Coronary artery (tissue), 2 donors: ENCODE results near the gene CATSPERZ.
"Not testable (repeated sequence)": the region's sequence is repeated elsewhere in the genome, so short reads cannot be mapped to it uniquely, and the experiment has no call there.

ENCODE experiments used
- DNase-seq: peaks from one replicate; pipeline ENCODE4 v3.0.0-alpha.2; 2017; ENCODE audit warnings: low spot score
- H3K27ac ChIP-seq, 2 donors: fragments of 200-600 bp; sonication (generic); one replicate each; pipeline ENCODE4 v1.5.1; 2016 to 2019
- H3K4me3 ChIP-seq: fragments of 200-600 bp; sonication (generic); 2 replicates; pipeline ENCODE4 v1.5.1; 2016; ENCODE audit warnings: mild to moderate bottlenecking, moderate library complexity
- TF ChIP-seq, protein P1 (sequence below): fragments of 200-600 bp; sonication (generic); IDR thresholded peaks from one replicate; pipeline ENCODE4 v1.5.1; 2019; ENCODE audit warnings: antibody characterized with exemption

Gene CATSPERZ

DNA sequence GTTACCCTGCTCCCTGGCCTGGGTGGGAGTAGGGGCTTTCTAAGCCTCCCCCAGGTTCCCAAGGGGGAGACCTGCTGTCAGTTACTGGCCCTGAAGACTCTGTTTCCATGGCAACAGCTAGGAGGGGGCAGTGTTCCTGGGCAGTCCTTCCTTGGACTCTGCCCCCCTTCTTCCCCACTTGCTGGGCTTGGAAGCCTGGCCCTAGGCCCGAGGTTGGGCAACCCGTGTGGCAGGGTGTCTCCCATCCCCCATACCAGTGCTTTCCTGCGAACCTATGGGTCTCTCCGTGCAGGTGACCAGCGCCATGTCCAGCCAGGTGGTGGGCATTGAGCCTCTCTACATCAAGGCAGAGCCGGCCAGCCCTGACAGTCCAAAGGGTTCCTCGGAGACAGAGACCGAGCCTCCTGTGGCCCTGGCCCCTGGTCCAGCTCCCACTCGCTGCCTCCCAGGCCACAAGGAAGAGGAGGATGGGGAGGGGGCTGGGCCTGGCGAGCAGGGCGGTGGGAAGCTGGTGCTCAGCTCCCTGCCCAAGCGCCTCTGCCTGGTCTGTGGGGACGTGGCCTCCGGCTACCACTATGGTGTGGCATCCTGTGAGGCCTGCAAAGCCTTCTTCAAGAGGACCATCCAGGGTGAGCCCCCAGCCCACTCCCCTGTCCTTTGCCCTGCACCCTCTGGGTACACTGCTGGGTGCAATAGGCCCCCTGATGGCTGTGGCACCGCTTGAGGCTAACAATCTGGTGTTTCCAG, 6.9 kb downstream of the CATSPERZ start:
- H3K27ac ChIP-seq, result peak overlapping the region in 1 of 2 donors; percentile 97
- DNase-seq, result no peak
- peak overlapping the region; percentile 99 for H3K4me3 ChIP-seq
- TF ChIP-seq, protein P1, sequence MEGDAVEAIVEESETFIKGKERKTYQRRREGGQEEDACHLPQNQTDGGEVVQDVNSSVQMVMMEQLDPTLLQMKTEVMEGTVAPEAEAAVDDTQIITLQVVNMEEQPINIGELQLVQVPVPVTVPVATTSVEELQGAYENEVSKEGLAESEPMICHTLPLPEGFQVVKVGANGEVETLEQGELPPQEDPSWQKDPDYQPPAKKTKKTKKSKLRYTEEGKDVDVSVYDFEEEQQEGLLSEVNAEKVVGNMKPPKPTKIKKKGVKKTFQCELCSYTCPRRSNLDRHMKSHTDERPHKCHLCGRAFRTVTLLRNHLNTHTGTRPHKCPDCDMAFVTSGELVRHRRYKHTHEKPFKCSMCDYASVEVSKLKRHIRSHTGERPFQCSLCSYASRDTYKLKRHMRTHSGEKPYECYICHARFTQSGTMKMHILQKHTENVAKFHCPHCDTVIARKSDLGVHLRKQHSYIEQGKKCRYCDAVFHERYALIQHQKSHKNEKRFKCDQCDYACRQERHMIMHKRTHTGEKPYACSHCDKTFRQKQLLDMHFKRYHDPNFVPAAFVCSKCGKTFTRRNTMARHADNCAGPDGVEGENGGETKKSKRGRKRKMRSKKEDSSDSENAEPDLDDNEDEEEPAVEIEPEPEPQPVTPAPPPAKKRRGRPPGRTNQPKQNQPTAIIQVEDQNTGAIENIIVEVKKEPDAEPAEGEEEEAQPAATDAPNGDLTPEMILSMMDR, result no peak

DNA sequence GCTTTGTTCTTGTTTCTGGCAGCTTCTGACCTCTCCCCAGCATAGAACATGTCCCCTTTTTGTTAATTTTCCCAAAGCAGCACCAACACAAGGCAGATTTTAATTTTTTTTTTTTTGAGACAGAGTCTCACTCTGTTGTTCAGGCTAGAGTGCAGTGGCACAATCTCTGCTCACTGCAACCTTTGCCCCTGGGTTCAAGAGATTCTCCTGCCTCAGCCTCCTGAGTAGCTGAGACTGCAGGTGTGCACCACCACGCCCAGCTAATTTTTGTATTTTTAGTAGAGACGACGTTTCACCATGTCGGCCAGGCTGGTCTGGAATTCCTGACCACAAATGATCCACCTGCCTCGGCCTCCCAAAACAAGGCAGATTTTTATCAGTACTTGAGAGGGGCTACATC, 7.6 kb downstream of the CATSPERZ start:
- H3K4me3 ChIP-seq, DNase-seq, H3K27ac ChIP-seq: not testable (repeated sequence)

DNA sequence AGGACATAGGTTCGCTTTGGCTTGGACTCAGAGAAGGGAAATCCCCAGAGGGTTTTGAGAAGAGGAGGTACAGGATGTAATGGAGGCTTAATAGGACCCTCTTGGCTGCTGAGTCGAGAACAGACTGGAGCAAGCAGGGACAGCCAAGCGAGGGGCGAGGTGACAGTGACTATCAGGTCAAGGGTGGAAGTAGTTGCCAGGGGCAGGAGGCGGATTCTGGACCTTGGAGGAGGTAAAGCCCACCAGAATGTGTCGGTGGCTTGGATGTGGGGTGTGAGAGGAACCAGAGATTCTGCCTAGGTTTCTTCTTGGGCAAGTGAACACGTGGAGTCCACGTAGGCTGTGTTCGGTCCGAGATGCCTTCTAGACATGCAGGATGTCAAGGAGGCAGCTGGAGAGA, 12.8 kb downstream of the CATSPERZ start:
- TF ChIP-seq, protein P1, result no peak
- no peak for DNase-seq
- H3K27ac ChIP-seq, result peak overlapping the region in 1 of 2 donors; percentile 75
- H3K4me3 ChIP-seq, result no peak overlapping the region

DNA sequence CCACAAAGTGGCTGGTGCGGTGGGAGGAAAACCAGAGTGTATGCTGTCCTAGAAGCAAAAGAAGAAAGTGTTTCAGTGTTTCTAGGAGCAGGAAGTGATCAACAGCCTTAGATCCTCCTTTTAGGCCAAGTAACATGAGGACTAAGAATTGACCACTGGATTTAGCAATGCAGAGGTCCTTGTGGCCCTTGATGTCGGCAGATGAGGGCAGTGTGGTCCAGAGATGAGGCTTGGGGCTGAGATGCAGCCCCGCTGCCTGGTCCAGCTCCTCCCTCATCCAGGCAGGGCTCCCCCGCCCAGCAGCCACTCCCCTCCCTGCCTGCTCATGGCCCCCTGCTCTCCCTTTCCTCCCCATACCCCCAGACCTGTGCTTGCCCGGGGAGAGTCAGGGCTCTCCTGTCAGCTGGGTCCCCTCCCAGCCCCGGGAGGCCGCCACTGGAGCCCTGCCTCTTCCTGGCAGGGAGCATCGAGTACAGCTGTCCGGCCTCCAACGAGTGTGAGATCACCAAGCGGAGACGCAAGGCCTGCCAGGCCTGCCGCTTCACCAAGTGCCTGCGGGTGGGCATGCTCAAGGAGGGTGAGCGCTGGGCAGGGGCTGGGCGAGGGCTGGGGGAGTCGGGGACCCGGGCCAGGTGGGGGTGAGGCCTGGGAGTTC, 13.5 kb downstream of the CATSPERZ start:
- peak overlapping the region; percentile 22 to 75 for H3K27ac ChIP-seq
- TF ChIP-seq, protein P1, result no peak

DNA sequence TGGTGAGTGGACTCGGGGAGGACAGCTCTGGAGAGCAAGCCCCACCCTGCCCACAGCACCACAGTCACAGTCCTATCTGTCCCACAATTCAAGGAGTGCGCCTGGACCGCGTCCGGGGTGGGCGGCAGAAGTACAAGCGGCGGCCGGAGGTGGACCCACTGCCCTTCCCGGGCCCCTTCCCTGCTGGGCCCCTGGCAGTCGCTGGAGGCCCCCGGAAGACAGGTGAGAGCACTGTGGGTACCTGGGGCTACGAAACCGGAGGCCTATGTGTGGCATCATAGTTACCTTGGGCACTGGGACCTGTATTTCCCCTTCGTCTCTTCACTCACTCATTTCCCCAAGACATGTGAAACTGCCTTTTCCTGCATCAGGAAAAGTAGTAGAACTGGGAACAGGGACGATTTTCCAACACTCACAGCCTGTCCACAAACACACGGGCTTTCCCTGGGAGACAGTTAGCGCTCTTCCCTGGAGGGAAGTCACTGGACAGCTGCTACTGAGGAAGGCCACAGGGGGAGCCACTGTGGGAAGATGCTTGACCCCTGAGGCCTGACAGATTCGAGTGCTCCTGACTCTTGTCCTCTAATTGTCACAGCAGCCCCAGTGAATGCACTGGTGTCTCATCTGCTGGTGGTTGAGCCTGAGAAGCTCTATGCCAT, 14.1 kb downstream of the CATSPERZ start:
- peak overlapping the region; percentile 33 for H3K4me3 ChIP-seq
- TF ChIP-seq, protein P1, result no peak
- H3K27ac ChIP-seq, result peak overlapping the region; percentile 22 to 75
- no peak for DNase-seq

More for the DNA sequence above, 13.5 kb downstream of the CATSPERZ start:
- DNase-seq, result no peak
- peak overlapping the region; percentile 33 for H3K4me3 ChIP-seq

DNA sequence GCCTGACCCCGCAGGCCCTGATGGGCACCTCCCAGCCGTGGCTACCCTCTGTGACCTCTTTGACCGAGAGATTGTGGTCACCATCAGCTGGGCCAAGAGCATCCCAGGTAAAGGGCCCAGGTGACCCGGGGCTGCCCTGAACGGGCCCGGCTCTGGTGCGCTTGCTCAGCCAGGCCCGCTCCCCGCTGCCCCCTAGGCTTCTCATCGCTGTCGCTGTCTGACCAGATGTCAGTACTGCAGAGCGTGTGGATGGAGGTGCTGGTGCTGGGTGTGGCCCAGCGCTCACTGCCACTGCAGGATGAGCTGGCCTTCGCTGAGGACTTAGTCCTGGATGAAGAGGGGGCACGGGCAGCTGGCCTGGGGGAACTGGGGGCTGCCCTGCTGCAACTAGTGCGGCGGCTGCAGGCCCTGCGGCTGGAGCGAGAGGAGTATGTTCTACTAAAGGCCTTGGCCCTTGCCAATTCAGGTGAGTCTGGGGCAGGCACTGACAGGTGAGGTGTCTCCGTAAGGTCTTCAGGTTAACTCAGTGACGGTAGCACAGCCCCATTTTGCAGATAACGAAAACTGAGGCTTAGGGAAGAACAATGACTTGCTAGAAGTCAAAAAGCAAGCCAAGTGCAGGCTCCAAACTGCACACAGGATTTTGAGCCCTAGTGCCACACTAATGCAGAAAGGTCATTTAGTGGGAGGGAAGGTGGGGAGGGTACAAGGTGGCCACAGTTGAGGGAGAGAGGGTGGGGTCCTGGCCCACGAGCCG, 14.8 kb downstream of the CATSPERZ start:
- Histone ChIP-seq H3K4me3 (no peak overlapping the region), H3K27ac (no peak overlapping the region)
- DNase-seq, result no peak
- TF ChIP-seq, protein P1, result no peak

DNA sequence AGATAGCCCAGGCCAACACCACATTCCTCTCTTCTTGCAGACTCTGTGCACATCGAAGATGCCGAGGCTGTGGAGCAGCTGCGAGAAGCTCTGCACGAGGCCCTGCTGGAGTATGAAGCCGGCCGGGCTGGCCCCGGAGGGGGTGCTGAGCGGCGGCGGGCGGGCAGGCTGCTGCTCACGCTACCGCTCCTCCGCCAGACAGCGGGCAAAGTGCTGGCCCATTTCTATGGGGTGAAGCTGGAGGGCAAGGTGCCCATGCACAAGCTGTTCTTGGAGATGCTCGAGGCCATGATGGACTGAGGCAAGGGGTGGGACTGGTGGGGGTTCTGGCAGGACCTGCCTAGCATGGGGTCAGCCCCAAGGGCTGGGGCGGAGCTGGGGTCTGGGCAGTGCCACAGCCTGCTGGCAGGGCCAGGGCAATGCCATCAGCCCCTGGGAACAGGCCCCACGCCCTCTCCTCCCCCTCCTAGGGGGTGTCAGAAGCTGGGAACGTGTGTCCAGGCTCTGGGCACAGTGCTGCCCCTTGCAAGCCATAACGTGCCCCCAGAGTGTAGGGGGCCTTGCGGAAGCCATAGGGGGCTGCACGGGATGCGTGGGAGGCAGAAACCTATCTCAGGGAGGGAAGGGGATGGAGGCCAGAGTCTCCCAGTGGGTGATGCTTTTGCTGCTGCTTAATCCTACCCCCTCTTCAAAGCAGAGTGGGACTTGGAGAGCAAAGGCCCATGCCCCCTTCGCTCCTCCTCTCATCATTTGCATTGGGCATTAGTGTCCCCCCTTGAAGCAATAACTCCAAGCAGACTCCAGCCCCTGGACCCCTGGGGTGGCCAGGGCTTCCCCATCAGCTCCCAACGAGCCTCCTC, 15.7 kb downstream of the CATSPERZ start:
- not testable (repeated sequence) for H3K27ac ChIP-seq, H3K4me3 ChIP-seq, DNase-seq
